HT-29 (cell line): ENCODE results near the gene GP1BB. TPM values are rescaled to one million over a fixed set of nuclear protein-coding genes. Genes with fewer than 3 reads are reported as not detected.

Source experiments
- DNase-seq: peaks from one replicate; pipeline ENCODE4 v3.0.0-alpha.2; 2015; ENCODE audit warnings: low spot score
- total RNA-seq: library from RNA; depleted of rRNA; stranded (reverse); fragments of >200 nt; shearing (Covaris generic); gene quantifications from 2 replicates; pipeline ENCODE4 v1.2.3, GENCODE V29; 2014

GP1BB gene
- total RNA-seq, 1 experiment from 2014 or later = not detected

- DNase-seq = no peak
Observed at GRCh38 chr22:19714312-19715187, 8.8 kb upstream of the GP1BB start, which contains the start of gene SEPTIN5. TSS of gene SEPTIN5 (plus strand) at chr22:19714503. CDS start at chr22:19714589, 86 bp downstream.

GRCh38 chr22:19715188-19715930 is 8.0 kb upstream of the GP1BB start:
- DNase-seq = no peak

GRCh38 chr22:19716041-19716828 is 7.1 kb upstream of the GP1BB start:
- no peak for DNase-seq

GRCh38 chr22:19716829-19717105 is 6.6 kb upstream of the GP1BB start:
- DNase-seq = no peak

GRCh38 chr22:19717181-19717580 is 6.2 kb upstream of the GP1BB start:
- no peak for DNase-seq

- DNase-seq = peak; percentile 85
Observed at GRCh38 chr22:19717691-19718455, 5.5 kb upstream of the GP1BB start.

GRCh38 chr22:19718456-19719049 is 4.8 kb upstream of the GP1BB start:
- DNase-seq = no peak

- DNase-seq = no peak
Observed at GRCh38 chr22:19719050-19719482, 4.3 kb upstream of the GP1BB start.

GRCh38 chr22:19719488-19720021 is 3.8 kb upstream of the GP1BB start:
- DNase-seq = no peak

- no peak for DNase-seq
Observed at GRCh38 chr22:19720150-19720827, 3.0 kb upstream of the GP1BB start.

- DNase-seq = no peak
Observed at GRCh38 chr22:19720999-19721329, 2.4 kb upstream of the GP1BB start.

GRCh38 chr22:19721330-19722177 is 1.8 kb upstream of the GP1BB start:
- no peak for DNase-seq

GRCh38 chr22:19722178-19722981 is 959 bp upstream of the GP1BB start:
- no peak for DNase-seq

- no peak for DNase-seq
Observed at GRCh38 chr22:19722982-19723231, 432 bp upstream of the GP1BB start.

GRCh38 chr22:19723983-19724827 is 866 bp downstream of the GP1BB start:
- DNase-seq = no peak

- no peak for DNase-seq
Observed at GRCh38 chr22:19724927-19725661, 1.8 kb downstream of the GP1BB start.
